Heart left ventricle (tissue), 13 donors: Measurements from ENCODE around the gene EYS.

Experiments
- CTCF ChIP-seq, 12 donors: fragments of 200-600 bp; sonication (generic) in 4 of 12; IDR thresholded peaks; one replicate each; pipeline versions ENCODE4 v1.5.0 to v1.8.0; 2018 to 2022; ENCODE audit warnings: antibody characterized with exemption in 12 of 12, mild to moderate bottlenecking in 5 of 12
- POLR2A ChIP-seq, 2 donors: fragments of 450-650 bp; IDR thresholded peaks; one replicate each; pipeline ENCODE4 v1.6.1; 2017; ENCODE audit warnings: antibody characterized with exemption in 2 of 2, mild to moderate bottlenecking in 2 of 2, moderate library complexity in 2 of 2
- donor health status: ischemic (EF 13 %, LVEDD 7.1; RV severe dilation, severe dysfunction).
- donor health status: DM: no; HTN: yes; CAD: no.
- donor health status: DM: no; HTN: no; CAD: no.
- donor health status: ischemic (EF 25% LVEDD 6.9; RV normal size, moderate dysfunction).
- donor health status: ischemic (EF 25% LVEDD 5.7; RV mildly dilated, moderate dysfunction).
- donor health status: ischemic (EF 35%, LVEDD 5.7; RV mildly dilated, moderate dysfunction).
- donor health status: nonischemic (EF 11% LVEDD 7.7; RV severe dilation, severe dysfunction).
- donor health status: DM: yes; HTN: yes; CAD: no.
- donor health status: PGD.
- donor health status: ischemic (EF 29% LVEDD 5.4; RV normal size, mild dysfunction).
- donor health status: nonischemic (EF 23%, LVEDD 6.1; RV moderate dilation, normal function).

- TF ChIP-seq CTCF (IDR thresholded peaks at IDR 0.05) (no peak), POLR2A (IDR thresholded peaks at IDR 0.05) (no peak)
Observed at GRCh38 chr6:64990652-64991304, 716.2 kb downstream of the EYS start.
